SK-N-SH (cell line): Measurements from ENCODE around the gene TRAM2. TPM values are rescaled to one million over a fixed set of nuclear protein-coding genes. Genes with fewer than 3 reads are reported as not detected.

Experiments
- CTCF ChIA-PET: fragments of 300-600, 350-600 bp; formaldehyde crosslinking; extraction: SDS; loops from one replicate; lab custom pipeline; 2021; lab: Yijun Ruan, JAX
- POLR2A ChIA-PET: fragments of 350-600 bp; sonication (Branson Sonifier 250); formaldehyde crosslinking; extraction: SDS; loops from one replicate; lab custom pipeline; 2020; ENCODE audit warnings: antibody characterized with exemption, inconsistent platforms; lab: Yijun Ruan, JAX
- DNase-seq: peaks from one replicate; pipeline ENCODE4 v3.0.0; 2012
- H2AFZ ChIP-seq: fragments of 200-600 bp; sonication (generic); 2 replicates; pipeline ENCODE4 v1.8.1; 2016; ENCODE audit warnings: antibody characterized with exemption, mild to moderate bottlenecking, low read depth
- H3F3A ChIP-seq: fragments of 200-600 bp; sonication (generic); replicated peaks from 2 replicates; pipeline ENCODE3; 2016; ENCODE audit warnings: antibody characterized with exemption, mild to moderate bottlenecking; ENCODE audit not compliant: insufficient read depth
- H3K27ac ChIP-seq, 2 experiments: fragments of 200-500 bp in 1 of 2; fragments of 200-600 bp in 1 of 2; sonication (Bioruptor generic) in 1 of 2; sonication (generic), shearing (Covaris generic) in 1 of 2; 2 replicates each; pipeline versions ENCODE4 v1.5.1 to v1.6.1; 2014 to 2016; ENCODE audit warnings: low read depth in 2 of 2, inconsistent platforms in 1 of 2, low read length in 1 of 2, mild to moderate bottlenecking in 1 of 2, mixed read lengths in 1 of 2
- H3K27me3 ChIP-seq: fragments of 200-600 bp; sonication (generic), shearing (Covaris generic); 2 replicates; pipeline ENCODE4 v1.6.1; 2016; ENCODE audit warnings: mixed run types; ENCODE audit not compliant: insufficient read depth
- H3K36me3 ChIP-seq, 2 experiments: fragments of 200-500 bp in 1 of 2; fragments of 200-600 bp in 1 of 2; sonication (Bioruptor generic) in 1 of 2; sonication (generic) in 1 of 2; replicated peaks in 1 of 2; 2 replicates each; pipeline versions ENCODE3 to v1.5.1; 2014 to 2016; ENCODE audit warnings: low read length in 1 of 2, mild to moderate bottlenecking in 1 of 2; ENCODE audit not compliant: insufficient read depth in 2 of 2, control insufficient read depth in 1 of 2
- H3K4me1 ChIP-seq, 2 experiments: fragments of 200-500 bp in 1 of 2; fragments of 200-600 bp in 1 of 2; sonication (Bioruptor generic) in 1 of 2; sonication (generic), shearing (Covaris generic) in 1 of 2; 2 replicates each; pipeline versions ENCODE4 v1.5.1 to v1.6.1; 2014 to 2016; ENCODE audit warnings: low read depth in 1 of 2, low read length in 1 of 2, mixed run types in 1 of 2; ENCODE audit not compliant: insufficient read depth in 2 of 2, control insufficient read depth in 1 of 2
- H3K4me2 ChIP-seq: fragments of 200-600 bp; sonication (generic), shearing (Covaris generic); 2 replicates; pipeline ENCODE4 v1.6.1; 2017; ENCODE audit warnings: mixed run types
- H3K4me3 ChIP-seq, 2 experiments: fragments of 200-500 bp in 1 of 2; fragments of 200-600 bp in 1 of 2; sonication (Bioruptor generic) in 1 of 2; sonication (generic), shearing (Covaris generic) in 1 of 2; 2 replicates each; pipeline versions ENCODE4 v1.5.1 to v1.8.1; 2014 to 2016; ENCODE audit warnings: low read depth in 2 of 2, inconsistent platforms in 1 of 2, low read length in 1 of 2, mild to moderate bottlenecking in 1 of 2, mixed read lengths in 1 of 2, moderate library complexity in 1 of 2
- H3K79me2 ChIP-seq: fragments of 200-600 bp; sonication (generic); 2 replicates; pipeline ENCODE4 v1.8.1; 2017; ENCODE audit warnings: mild to moderate bottlenecking; ENCODE audit not compliant: insufficient read depth
- H3K9ac ChIP-seq: fragments of 200-600 bp; sonication (generic); 2 replicates; pipeline ENCODE4 v1.6.1; 2017; ENCODE audit warnings: mixed run types
- H3K9me2 ChIP-seq: fragments of 200-600 bp; sonication (generic); 2 replicates; pipeline ENCODE4 v1.6.1; 2017; ENCODE audit warnings: mixed run types
- H3K9me3 ChIP-seq: fragments of 200-600 bp; sonication (generic); 2 replicates; pipeline ENCODE4 v1.6.1; 2017; ENCODE audit warnings: mixed run types, mild to moderate bottlenecking, moderate library complexity
- H4K20me1 ChIP-seq: fragments of 200-600 bp; sonication (generic); 2 replicates; pipeline ENCODE4 v1.6.1; 2017; ENCODE audit warnings: mild to moderate bottlenecking, mixed run types; ENCODE audit not compliant: insufficient read depth
- EP300 ChIP-seq, 2 experiments: IDR thresholded peaks; 2 replicates each; pipeline versions ENCODE4 v1.4.0 to v1.6.1; 2012; ENCODE audit warnings: borderline replicate concordance in 1 of 2, low read depth in 1 of 2, low read length in 1 of 2
- FOSL2 ChIP-seq: IDR thresholded peaks from 2 replicates; pipeline ENCODE4 v1.4.0; 2012; ENCODE audit warnings: low read depth, mild to moderate bottlenecking, moderate library complexity, borderline replicate concordance
- FOXJ3 ChIP-seq: sonication (generic); formaldehyde crosslinking; IDR thresholded peaks from 2 replicates; pipeline ENCODE4 v1.5.1; 2020; ENCODE audit warnings: mild to moderate bottlenecking, missing genetic modification reagents
- FOXM1 ChIP-seq: IDR thresholded peaks from 2 replicates; pipeline ENCODE4 v1.4.0; 2012; ENCODE audit warnings: low read depth, mild to moderate bottlenecking
- JUND ChIP-seq: IDR thresholded peaks from 2 replicates; pipeline ENCODE4 v1.4.0; 2012
- MEF2A ChIP-seq: IDR thresholded peaks from 2 replicates; pipeline ENCODE4 v1.4.0; 2012; ENCODE audit warnings: low read depth, borderline replicate concordance
- RXRA ChIP-seq: IDR thresholded peaks from 2 replicates; pipeline ENCODE4 v1.4.0; 2012; ENCODE audit warnings: low read depth, mild to moderate bottlenecking, borderline replicate concordance
- SIN3A ChIP-seq: IDR thresholded peaks from 2 replicates; pipeline ENCODE4 v1.6.1; 2012; ENCODE audit warnings: low read depth, mild to moderate bottlenecking, low read length, moderate library complexity, borderline replicate concordance
- SMC3 ChIP-seq: IDR thresholded peaks from 2 replicates; pipeline ENCODE4 v1.6.1; 2012; ENCODE audit warnings: low read depth, low read length, improper control_type of control experiment
- TEAD4 ChIP-seq: IDR thresholded peaks from 2 replicates; pipeline ENCODE4 v1.4.0; 2012; ENCODE audit warnings: mild to moderate bottlenecking, borderline replicate concordance; ENCODE audit not compliant: insufficient read depth
- WGBS: methylation state at CpG from one replicate; pipeline ENCODE4 v1.1.6; 2017; ENCODE audit warnings: low lambda C conversion rate; 5-methylcytosine and 5-hydroxymethylcytosine counted together
- polyA plus RNA-seq, 3 experiments: library from polyadenylated mRNA; depleted of rRNA; stranded (reverse); fragments of >200 nt; gene quantifications; 2 replicates each; pipeline ENCODE4 v1.2.3, GENCODE V29; 2012
- TF ChIP-seq, protein P1 (sequence below): IDR thresholded peaks from 2 replicates; pipeline ENCODE4 v1.4.0; 2012; ENCODE audit warnings: low read depth, borderline replicate concordance
- TF ChIP-seq, protein P2 (sequence below): fragments of 150-350 bp; IDR thresholded peaks from 2 replicates; pipeline ENCODE4 v1.6.1; 2016; ENCODE audit warnings: mild to moderate bottlenecking, low read depth, low read length
- TF ChIP-seq, protein P3 (sequence below): IDR thresholded peaks from 2 replicates; pipeline ENCODE4; 2012
- TF ChIP-seq, protein P4 (sequence below): IDR thresholded peaks from 2 replicates; pipeline ENCODE4 v1.4.0; 2012; ENCODE audit warnings: low read depth
- TF ChIP-seq, protein P5 (sequence below): IDR thresholded peaks from 2 replicates; pipeline ENCODE4 v1.4.0; 2012; ENCODE audit warnings: low read depth, borderline replicate concordance

The TRAM2 gene
- polyA plus RNA-seq, 1 of the 3 experiments (the other 2 are of a cell fraction) = 26.4 TPM

DNA sequence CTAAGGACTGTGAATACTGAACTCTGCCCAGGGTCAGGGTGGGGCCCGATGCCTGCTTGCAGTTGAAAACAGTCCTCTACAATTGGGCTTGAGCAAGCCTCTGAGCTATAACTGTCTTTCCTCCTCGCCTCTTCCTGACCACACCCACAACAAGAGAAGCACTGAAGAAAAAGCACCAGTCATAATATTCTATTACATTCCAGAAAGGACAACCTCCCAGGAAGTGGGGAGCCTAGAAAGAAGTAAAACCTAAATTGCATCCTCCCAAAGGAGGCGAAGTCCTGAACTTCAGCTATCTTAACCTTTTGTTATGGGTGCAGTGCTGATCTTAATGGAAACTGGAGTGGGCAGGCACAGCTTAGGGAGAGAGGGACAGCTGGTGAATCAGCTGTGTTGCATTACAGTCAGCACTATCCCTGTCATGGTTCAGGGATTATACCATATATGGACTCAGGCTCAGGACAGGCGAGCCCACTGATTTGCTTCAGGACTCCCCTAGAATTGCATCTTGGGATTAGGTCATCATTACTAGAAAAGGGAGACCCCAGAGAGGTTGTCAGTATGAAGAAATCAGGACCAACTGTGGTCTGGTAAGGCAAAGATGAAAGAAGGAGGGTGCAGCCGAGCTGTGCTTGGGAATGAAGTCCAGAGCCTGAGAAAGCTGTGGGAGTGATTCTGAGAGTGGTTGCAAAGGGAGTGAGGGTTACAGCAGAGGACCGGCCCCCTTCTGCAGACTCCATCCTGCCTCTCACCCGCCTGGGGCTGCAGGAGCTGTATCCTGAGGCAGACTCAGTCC lies 18.3 kb upstream of the TRAM2 start (continued):
- TF ChIP-seq FOXM1 (no peak), FOSL2 (peak; percentile 37; the same call in 1 of the 2 replicates), MEF2A (no peak), SIN3A (peak; percentile 82), EP300 (IDR thresholded peaks at IDR 0.05; ENCODE audit: borderline replicate concordance in 1 of 2, low read depth in 1 of 2, low read length in 1 of 2) (peak in 1 of 2 experiments; percentile 24; a peak in 1 of 4 replicates), JUND (no peak), TEAD4 (no peak), RXRA (no peak), FOXJ3 (CRISPR knock-in tag) (no peak), SMC3 (no peak)
- TF ChIP-seq, protein P1, sequence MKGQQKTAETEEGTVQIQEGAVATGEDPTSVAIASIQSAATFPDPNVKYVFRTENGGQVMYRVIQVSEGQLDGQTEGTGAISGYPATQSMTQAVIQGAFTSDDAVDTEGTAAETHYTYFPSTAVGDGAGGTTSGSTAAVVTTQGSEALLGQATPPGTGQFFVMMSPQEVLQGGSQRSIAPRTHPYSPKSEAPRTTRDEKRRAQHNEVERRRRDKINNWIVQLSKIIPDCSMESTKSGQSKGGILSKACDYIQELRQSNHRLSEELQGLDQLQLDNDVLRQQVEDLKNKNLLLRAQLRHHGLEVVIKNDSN = no peak
- TF ChIP-seq, protein P2, sequence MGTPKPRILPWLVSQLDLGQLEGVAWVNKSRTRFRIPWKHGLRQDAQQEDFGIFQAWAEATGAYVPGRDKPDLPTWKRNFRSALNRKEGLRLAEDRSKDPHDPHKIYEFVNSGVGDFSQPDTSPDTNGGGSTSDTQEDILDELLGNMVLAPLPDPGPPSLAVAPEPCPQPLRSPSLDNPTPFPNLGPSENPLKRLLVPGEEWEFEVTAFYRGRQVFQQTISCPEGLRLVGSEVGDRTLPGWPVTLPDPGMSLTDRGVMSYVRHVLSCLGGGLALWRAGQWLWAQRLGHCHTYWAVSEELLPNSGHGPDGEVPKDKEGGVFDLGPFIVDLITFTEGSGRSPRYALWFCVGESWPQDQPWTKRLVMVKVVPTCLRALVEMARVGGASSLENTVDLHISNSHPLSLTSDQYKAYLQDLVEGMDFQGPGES = no peak

DNA sequence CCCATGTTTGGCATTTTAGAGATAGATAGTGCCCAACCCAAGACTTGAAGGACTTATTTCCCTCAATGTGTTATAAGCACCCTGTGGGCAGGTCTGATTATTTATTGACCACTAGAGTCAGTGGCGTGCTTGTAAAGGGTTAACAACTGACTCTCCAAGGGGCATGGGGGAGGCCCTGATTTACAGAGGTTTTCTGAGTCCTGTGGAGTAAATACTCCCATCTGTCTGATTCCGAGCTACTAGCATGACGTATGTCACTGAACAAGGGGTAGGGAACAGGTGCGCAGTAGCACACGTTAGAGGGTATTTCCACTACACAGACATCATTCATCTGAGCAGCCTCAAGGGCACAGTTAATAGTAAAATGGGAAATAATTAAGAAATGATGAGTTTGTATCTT lies 17.4 kb upstream of the TRAM2 start:
- no peaks in the 10 kb centered on the region for H3K9me3 ChIP-seq
- H3K27ac ChIP-seq = peak overlapping the region; percentile 86 to 97
- H3K36me3 ChIP-seq = no peaks in the 10 kb centered on the region
- H3K4me2 ChIP-seq = no peak overlapping the region; the same call in 1 of the 2 replicates
- H3K79me2 ChIP-seq = no peaks in the 10 kb centered on the region
- H3K9me2 ChIP-seq = no peaks in the 10 kb centered on the region
- no peak overlapping the region for H2AFZ ChIP-seq
- ChIA-PET POLR2A (interaction anchor here (2.1 to 2.4 kb wide), 2 partner anchors 17 to 174 kb away, joined by 6 to 8 read pairs; partner anchors contain the start of genes EFHC1 and TRAM2), CTCF (interaction anchor here (0.7 to 7.5 kb wide), 5 partner anchors 13 to 179 kb away, joined by 3 to 86 read pairs (median 13); partner anchors contain the start of gene TRAM2)
- no peaks in the 10 kb centered on the region for H3K27me3 ChIP-seq
- H3K9ac ChIP-seq = no peak overlapping the region
- 93% methylated on average over 5 of the region's 5 CpGs for WGBS
- H3F3A ChIP-seq = peaks cover 37% of the 10 kb centered on the region
- no peak overlapping the region for H3K4me3 ChIP-seq
- peaks cover 54 to 78% of the 10 kb centered on the region in 2 experiments for H3K4me1 ChIP-seq
- no peaks in the 10 kb centered on the region for H4K20me1 ChIP-seq
- TF ChIP-seq, protein P3, sequence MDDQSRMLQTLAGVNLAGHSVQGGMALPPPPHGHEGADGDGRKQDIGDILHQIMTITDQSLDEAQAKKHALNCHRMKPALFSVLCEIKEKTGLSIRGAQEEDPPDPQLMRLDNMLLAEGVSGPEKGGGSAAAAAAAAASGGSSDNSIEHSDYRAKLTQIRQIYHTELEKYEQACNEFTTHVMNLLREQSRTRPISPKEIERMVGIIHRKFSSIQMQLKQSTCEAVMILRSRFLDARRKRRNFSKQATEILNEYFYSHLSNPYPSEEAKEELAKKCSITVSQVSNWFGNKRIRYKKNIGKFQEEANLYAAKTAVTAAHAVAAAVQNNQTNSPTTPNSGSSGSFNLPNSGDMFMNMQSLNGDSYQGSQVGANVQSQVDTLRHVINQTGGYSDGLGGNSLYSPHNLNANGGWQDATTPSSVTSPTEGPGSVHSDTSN = no peak
- TF ChIP-seq, protein P4, sequence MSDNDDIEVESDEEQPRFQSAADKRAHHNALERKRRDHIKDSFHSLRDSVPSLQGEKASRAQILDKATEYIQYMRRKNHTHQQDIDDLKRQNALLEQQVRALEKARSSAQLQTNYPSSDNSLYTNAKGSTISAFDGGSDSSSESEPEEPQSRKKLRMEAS = no peak
- TF ChIP-seq, protein P5, sequence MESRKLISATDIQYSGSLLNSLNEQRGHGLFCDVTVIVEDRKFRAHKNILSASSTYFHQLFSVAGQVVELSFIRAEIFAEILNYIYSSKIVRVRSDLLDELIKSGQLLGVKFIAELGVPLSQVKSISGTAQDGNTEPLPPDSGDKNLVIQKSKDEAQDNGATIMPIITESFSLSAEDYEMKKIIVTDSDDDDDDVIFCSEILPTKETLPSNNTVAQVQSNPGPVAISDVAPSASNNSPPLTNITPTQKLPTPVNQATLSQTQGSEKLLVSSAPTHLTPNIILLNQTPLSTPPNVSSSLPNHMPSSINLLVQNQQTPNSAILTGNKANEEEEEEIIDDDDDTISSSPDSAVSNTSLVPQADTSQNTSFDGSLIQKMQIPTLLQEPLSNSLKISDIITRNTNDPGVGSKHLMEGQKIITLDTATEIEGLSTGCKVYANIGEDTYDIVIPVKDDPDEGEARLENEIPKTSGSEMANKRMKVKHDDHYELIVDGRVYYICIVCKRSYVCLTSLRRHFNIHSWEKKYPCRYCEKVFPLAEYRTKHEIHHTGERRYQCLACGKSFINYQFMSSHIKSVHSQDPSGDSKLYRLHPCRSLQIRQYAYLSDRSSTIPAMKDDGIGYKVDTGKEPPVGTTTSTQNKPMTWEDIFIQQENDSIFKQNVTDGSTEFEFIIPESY = no peak
- no peak for DNase-seq
